ENCODE measurements around the gene DAG1.

The DAG1 gene

GRCh38 chr3:49469936-49470713 lies at the start of gene DAG1:
TSS of gene DAG1 (plus strand) at chr3:49470267. CDS start at chr3:49510535, 40,268 bp downstream.
- H3K9me3 ChIP-seq (ENCODE audit: control insufficient read depth in 2 of 2, low read length in 2 of 2) = no peaks in the 10 kb centered on the region
- peaks cover 41% of the 10 kb centered on the region for H3K4me1 ChIP-seq (ENCODE audit: control insufficient read depth, insufficient read depth, low read length)
- H3K27me3 ChIP-seq (ENCODE audit: control insufficient read depth in 1 of 2, insufficient read depth in 2 of 2, low read length in 2 of 2) = no peaks in the 10 kb centered on the region
- peak within 1 kb of the TSS; percentile 80 to 91 for H3K4me3 ChIP-seq (ENCODE audit: low read length in 2 of 2)
- H3K9ac ChIP-seq (ENCODE audit: low read length in 2 of 2) = peak within 1 kb of the TSS; percentile 93 to 95
- H3K27ac ChIP-seq (ENCODE audit: low read length) = peak within 1 kb of the TSS; percentile 98
- H3K36me3 ChIP-seq (ENCODE audit: control insufficient read depth in 2 of 2, insufficient read depth in 2 of 2, low read length in 2 of 2) = no peaks in the 10 kb centered on the region

GRCh38 chr3:49421890-49422378 lies 48.1 kb upstream of the DAG1 start:
- Histone ChIP-seq H3K9me3 (ENCODE audit: control insufficient read depth in 2 of 2, low read length in 2 of 2) (no peaks in the 10 kb centered on the region), H3K27me3 (ENCODE audit: control insufficient read depth in 1 of 2, insufficient read depth in 2 of 2, low read length in 2 of 2) (no peaks in the 10 kb centered on the region), H3K36me3 (ENCODE audit: control insufficient read depth in 2 of 2, insufficient read depth in 2 of 2, low read length in 2 of 2) (peaks cover 15 to 33% of the 10 kb centered on the region in 2 donors), H3K4me1 (ENCODE audit: control insufficient read depth, insufficient read depth, low read length) (peaks cover 24% of the 10 kb centered on the region), H3K9ac (ENCODE audit: low read length in 2 of 2) (peak overlapping the region; percentile 20 to 64), H3K27ac (ENCODE audit: low read length) (peak overlapping the region; percentile 55), H3K4me3 (ENCODE audit: low read length in 2 of 2) (peak overlapping the region; percentile 65 to 71)

- Histone ChIP-seq H3K4me1 (ENCODE audit: control insufficient read depth, insufficient read depth, low read length) (peaks cover 24% of the 10 kb centered on the region), H3K9ac (ENCODE audit: low read length in 2 of 2) (peak within 1 kb of the TSS; percentile 20 to 64), H3K36me3 (ENCODE audit: control insufficient read depth in 2 of 2, insufficient read depth in 2 of 2, low read length in 2 of 2) (peaks cover 15 to 26% of the 10 kb centered on the region in 2 donors), H3K27ac (ENCODE audit: low read length) (peak within 1 kb of the TSS; percentile 55), H3K9me3 (ENCODE audit: control insufficient read depth in 2 of 2, low read length in 2 of 2) (no peaks in the 10 kb centered on the region), H3K27me3 (ENCODE audit: control insufficient read depth in 1 of 2, insufficient read depth in 2 of 2, low read length in 2 of 2) (no peaks in the 10 kb centered on the region), H3K4me3 (ENCODE audit: low read length in 2 of 2) (peak within 1 kb of the TSS; percentile 65 to 71)
These were observed 47.5 kb upstream of the DAG1 start, which contains the start of gene AMT for GRCh38 chr3:49422379-49423248. TSS of gene AMT (minus strand) at chr3:49422473. CDS start at chr3:49422450, 23 bp downstream.

- peaks cover 15 to 22% of the 10 kb centered on the region in 2 donors for H3K36me3 ChIP-seq (ENCODE audit: control insufficient read depth in 2 of 2, insufficient read depth in 2 of 2, low read length in 2 of 2)
- no peak overlapping the region for H3K27ac ChIP-seq (ENCODE audit: low read length)
- no peaks in the 10 kb centered on the region for H3K27me3 ChIP-seq (ENCODE audit: control insufficient read depth in 1 of 2, insufficient read depth in 2 of 2, low read length in 2 of 2)
- H3K4me3 ChIP-seq (ENCODE audit: low read length in 2 of 2) = no peak overlapping the region
- H3K9ac ChIP-seq (ENCODE audit: low read length in 2 of 2) = no peak overlapping the region
- H3K4me1 ChIP-seq (ENCODE audit: control insufficient read depth, insufficient read depth, low read length) = peaks cover 32% of the 10 kb centered on the region
- H3K9me3 ChIP-seq (ENCODE audit: control insufficient read depth in 2 of 2, low read length in 2 of 2) = no peaks in the 10 kb centered on the region
These were observed 45.3 kb upstream of the DAG1 start for GRCh38 chr3:49424816-49425215.

- H3K27me3 ChIP-seq (ENCODE audit: control insufficient read depth in 1 of 2, insufficient read depth in 2 of 2, low read length in 2 of 2) = no peaks in the 10 kb centered on the region
- H3K36me3 ChIP-seq (ENCODE audit: control insufficient read depth in 2 of 2, insufficient read depth in 2 of 2, low read length in 2 of 2) = peaks cover 15 to 19% of the 10 kb centered on the region in 2 donors
- H3K4me3 ChIP-seq (ENCODE audit: low read length in 2 of 2) = no peak overlapping the region
- no peak overlapping the region for H3K27ac ChIP-seq (ENCODE audit: low read length)
- peaks cover 17% of the 10 kb centered on the region for H3K4me1 ChIP-seq (ENCODE audit: control insufficient read depth, insufficient read depth, low read length)
- H3K9ac ChIP-seq (ENCODE audit: low read length in 2 of 2) = no peak overlapping the region
- no peaks in the 10 kb centered on the region for H3K9me3 ChIP-seq (ENCODE audit: control insufficient read depth in 2 of 2, low read length in 2 of 2)
These were observed 42.5 kb upstream of the DAG1 start for GRCh38 chr3:49427586-49427985.

GRCh38 chr3:49428752-49429080 lies 41.4 kb upstream of the DAG1 start:
- H3K4me3 ChIP-seq (ENCODE audit: low read length in 2 of 2) = peak overlapping the region; percentile 83 to 88
- H3K36me3 ChIP-seq (ENCODE audit: control insufficient read depth in 2 of 2, insufficient read depth in 2 of 2, low read length in 2 of 2) = peaks cover 15 to 19% of the 10 kb centered on the region in 2 donors
- peaks cover 11% of the 10 kb centered on the region for H3K4me1 ChIP-seq (ENCODE audit: control insufficient read depth, insufficient read depth, low read length)
- no peaks in the 10 kb centered on the region for H3K9me3 ChIP-seq (ENCODE audit: control insufficient read depth in 2 of 2, low read length in 2 of 2)
- peak overlapping the region; percentile 86 for H3K27ac ChIP-seq (ENCODE audit: low read length)
- peak overlapping the region; percentile 81 to 87 for H3K9ac ChIP-seq (ENCODE audit: low read length in 2 of 2)
- H3K27me3 ChIP-seq (ENCODE audit: control insufficient read depth in 1 of 2, insufficient read depth in 2 of 2, low read length in 2 of 2) = no peaks in the 10 kb centered on the region

- Histone ChIP-seq H3K4me3 (ENCODE audit: low read length in 2 of 2) (no peak overlapping the region), H3K9me3 (ENCODE audit: control insufficient read depth in 2 of 2, low read length in 2 of 2) (no peaks in the 10 kb centered on the region), H3K9ac (ENCODE audit: low read length in 2 of 2) (no peak overlapping the region), H3K4me1 (ENCODE audit: control insufficient read depth, insufficient read depth, low read length) (no peaks in the 10 kb centered on the region), H3K36me3 (ENCODE audit: control insufficient read depth in 2 of 2, insufficient read depth in 2 of 2, low read length in 2 of 2) (no peaks in the 10 kb centered on the region), H3K27me3 (ENCODE audit: control insufficient read depth in 1 of 2, insufficient read depth in 2 of 2, low read length in 2 of 2) (no peaks in the 10 kb centered on the region), H3K27ac (ENCODE audit: low read length) (no peak overlapping the region)
These were observed 35.3 kb upstream of the DAG1 start for GRCh38 chr3:49434731-49435130.

GRCh38 chr3:49445391-49445790 lies 24.7 kb upstream of the DAG1 start:
- H3K9ac ChIP-seq (ENCODE audit: low read length in 2 of 2) = no peak overlapping the region
- H3K27ac ChIP-seq (ENCODE audit: low read length) = no peak overlapping the region

GRCh38 chr3:49453621-49454020 lies 16.4 kb upstream of the DAG1 start:
- no peaks in the 10 kb centered on the region for H3K9me3 ChIP-seq (ENCODE audit: control insufficient read depth in 2 of 2, low read length in 2 of 2)
- peaks cover 9% of the 10 kb centered on the region for H3K4me1 ChIP-seq (ENCODE audit: control insufficient read depth, insufficient read depth, low read length)
- no peak overlapping the region for H3K4me3 ChIP-seq (ENCODE audit: low read length in 2 of 2)
- H3K9ac ChIP-seq (ENCODE audit: low read length in 2 of 2) = no peak overlapping the region
- H3K27me3 ChIP-seq (ENCODE audit: control insufficient read depth in 1 of 2, insufficient read depth in 2 of 2, low read length in 2 of 2) = no peaks in the 10 kb centered on the region
- no peaks in the 10 kb centered on the region for H3K36me3 ChIP-seq (ENCODE audit: control insufficient read depth in 2 of 2, insufficient read depth in 2 of 2, low read length in 2 of 2)
- no peak overlapping the region for H3K27ac ChIP-seq (ENCODE audit: low read length)

More at GRCh38 chr3:49445391-49445790, 24.7 kb upstream of the DAG1 start:
- H3K4me3 ChIP-seq (ENCODE audit: low read length in 2 of 2) = no peak overlapping the region
- no peaks in the 10 kb centered on the region for H3K27me3 ChIP-seq (ENCODE audit: control insufficient read depth in 1 of 2, insufficient read depth in 2 of 2, low read length in 2 of 2)
- no peaks in the 10 kb centered on the region for H3K36me3 ChIP-seq (ENCODE audit: control insufficient read depth in 2 of 2, insufficient read depth in 2 of 2, low read length in 2 of 2)
- H3K4me1 ChIP-seq (ENCODE audit: control insufficient read depth, insufficient read depth, low read length) = peaks cover 10% of the 10 kb centered on the region
- H3K9me3 ChIP-seq (ENCODE audit: control insufficient read depth in 2 of 2, low read length in 2 of 2) = no peaks in the 10 kb centered on the region

GRCh38 chr3:49454458-49454857 lies 15.6 kb upstream of the DAG1 start:
- H3K36me3 ChIP-seq (ENCODE audit: control insufficient read depth in 2 of 2, insufficient read depth in 2 of 2, low read length in 2 of 2) = no peaks in the 10 kb centered on the region
- peak overlapping the region in 1 of 2 donors; percentile 21 for H3K9ac ChIP-seq (ENCODE audit: low read length in 2 of 2)
- H3K27ac ChIP-seq (ENCODE audit: low read length) = no peak overlapping the region

More at GRCh38 chr3:49454458-49454857, 15.6 kb upstream of the DAG1 start:
- Histone ChIP-seq H3K4me3 (ENCODE audit: low read length in 2 of 2) (no peak overlapping the region), H3K9me3 (ENCODE audit: control insufficient read depth in 2 of 2, low read length in 2 of 2) (no peaks in the 10 kb centered on the region), H3K4me1 (ENCODE audit: control insufficient read depth, insufficient read depth, low read length) (peaks cover 5% of the 10 kb centered on the region), H3K27me3 (ENCODE audit: control insufficient read depth in 1 of 2, insufficient read depth in 2 of 2, low read length in 2 of 2) (no peaks in the 10 kb centered on the region)
